GM18517 (cell line): ENCODE data around the gene SLC25A45.

ENCODE experiments used
- ATAC-seq: cut with Tn5 transposase; IDR thresholded peaks from one replicate; pipeline ENCODE4 v1.9.1; 2021; ENCODE audit warnings: mild to moderate bottlenecking, moderate library complexity; ENCODE audit not compliant: unreplicated experiment

Gene SLC25A45

DNA sequence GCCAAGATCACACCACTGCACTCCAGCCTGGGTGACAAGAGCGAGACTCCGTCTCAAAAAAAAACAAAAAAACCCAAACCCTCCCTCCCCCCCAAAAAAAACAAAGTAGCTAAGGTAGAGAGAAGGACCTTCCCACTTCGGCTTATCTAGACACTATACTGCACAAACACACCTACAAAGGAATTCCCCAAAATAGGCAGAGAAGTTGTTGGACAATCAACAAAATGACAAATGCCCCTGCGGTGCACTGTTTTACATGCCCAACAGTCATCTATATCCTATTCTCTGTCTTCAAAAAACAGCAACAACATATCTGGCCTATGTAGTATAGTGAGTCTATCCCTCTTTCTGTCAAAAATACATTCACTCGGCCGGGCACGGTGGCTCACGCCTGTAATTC lies 55.4 kb downstream of the SLC25A45 start:
- no peak for ATAC-seq

DNA sequence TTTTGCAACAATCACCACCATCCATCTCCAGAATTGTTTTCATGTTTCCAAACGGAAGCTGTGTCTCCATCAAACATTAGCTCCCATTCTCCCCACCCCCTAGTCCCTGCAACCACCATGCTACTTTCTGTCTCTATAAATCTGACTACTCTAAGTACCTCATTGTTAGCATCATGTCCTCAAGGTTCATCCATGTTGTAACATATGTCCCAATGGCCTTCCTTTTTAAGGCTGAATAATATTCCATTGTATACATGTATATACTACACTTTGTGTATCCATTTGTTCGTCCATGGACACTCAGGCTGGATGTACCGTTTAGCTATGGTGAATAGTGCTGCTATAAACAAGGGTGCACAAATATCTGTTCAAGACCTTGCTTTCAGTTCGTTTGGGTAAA lies 57.0 kb downstream of the SLC25A45 start:
- no peak for ATAC-seq
